Measurements from ENCODE around the gene RSAD1. TPM values are rescaled to one million over a fixed set of nuclear protein-coding genes. Genes with fewer than 3 reads are reported as not detected.

RSAD1 gene
- total and polyA plus RNA-seq, 2 donors (not counting 3 experiments of a cell fraction or from before 2014, with no cell fraction given): 20.3 to 35.5 TPM

GRCh38 chr17:50514936-50515702, 36.5 kb downstream of the RSAD1 start:
- H3K36me3 ChIP-seq (ENCODE audit: control insufficient read depth in 2 of 2, extremely low read depth in 1 of 2, insufficient read depth in 2 of 2, low read length in 2 of 2): no peaks in the 10 kb centered on the region
- no peaks in the 10 kb centered on the region for H3K9me1 ChIP-seq (replicated peaks; ENCODE audit: control insufficient read depth, extremely low read depth, insufficient read depth, low read length)
- H3K9ac ChIP-seq (replicated peaks; ENCODE audit: extremely low read depth, insufficient read depth, low read length): no peak overlapping the region
- POLR2A ChIA-PET: no interaction called here
- dilution Hi-C loops (cut with MboI; ENCODE audit: extremely low pct_ligation_motif_present, low sequenced_read_pairs) (no loop called here), intact Hi-C loops (cut with micrococcal nuclease) (no loop called here)
- TF ChIP-seq POLR2AphosphoS5 (IDR thresholded peaks at IDR 0.05; ENCODE audit: insufficient read depth, low read depth, low read length): no peak
- no peak for TF ChIP-seq POLR2A (IDR thresholded peaks at IDR 0.05; ENCODE audit: low read depth, low read length)
- TF ChIP-seq MAX (IDR thresholded peaks at IDR 0.05; ENCODE audit: insufficient read depth, insufficient read length): no peak
- TF ChIP-seq FOS (IDR thresholded peaks at IDR 0.05; ENCODE audit: borderline replicate concordance, insufficient read depth, low read length): no peak
- TF ChIP-seq CTCF (IDR thresholded peaks at IDR 0.05; ENCODE audit: extremely low read depth in 1 of 2, insufficient read depth in 1 of 2, low read depth in 1 of 2, low read length in 2 of 2): no peak
- TF ChIP-seq GATA2 (IDR thresholded peaks at IDR 0.05; ENCODE audit: insufficient read depth, insufficient read length, low read depth, low read length): no peak
- no peak for TF ChIP-seq JUN (IDR thresholded peaks at IDR 0.05; ENCODE audit: borderline replicate concordance, insufficient read depth, insufficient read length, low read depth)
- no peak for TF ChIP-seq MYC (IDR thresholded peaks at IDR 0.05; ENCODE audit: low read depth, low read length)
- no peak for TF ChIP-seq EZH2 (IDR thresholded peaks at IDR 0.05; ENCODE audit: borderline replicate concordance, low read depth, low read length, severe bottlenecking)
- FAIRE-seq (no peak), DNase-seq (ENCODE audit: low read depth, low spot score) (no peak)
- H3K4me1 ChIP-seq (ENCODE audit: control insufficient read depth, extremely low read depth, insufficient read depth, low read length): peaks cover 9% of the 10 kb centered on the region
- no peaks in the 10 kb centered on the region for H3K9me3 ChIP-seq (replicated peaks; ENCODE audit: control insufficient read depth, insufficient read depth, low read length)
- no peaks in the 10 kb centered on the region for H3K27me3 ChIP-seq (ENCODE audit: control insufficient read depth in 2 of 2, insufficient read depth in 2 of 2, low read length in 2 of 2)
- no peak overlapping the region for H3K4me2 ChIP-seq (ENCODE audit: insufficient read depth, low read length)
- no TSS peak for BruUV-seq (replicated peaks)
- H3K27ac ChIP-seq (ENCODE audit: insufficient read depth, low read depth, low read length): no peak overlapping the region
- no peaks in the 10 kb centered on the region for H4K20me1 ChIP-seq (replicated peaks; ENCODE audit: control insufficient read depth, extremely low read depth, insufficient read depth, low read length)
- H3K4me3 ChIP-seq (replicated peaks in 1 of 3; ENCODE audit: insufficient read depth in 1 of 3, low read depth in 1 of 3, low read length in 3 of 3): no peak overlapping the region
- H2AFZ ChIP-seq (ENCODE audit: low read depth, low read length): no peak overlapping the region
- CTCF ChIA-PET: interaction anchor here (0.7 kb wide), 1 partner anchor 17 kb away, joined by 4 read pairs; no protein-coding TSS in a partner anchor
- H3K79me2 ChIP-seq (ENCODE audit: control insufficient read depth, insufficient read depth, low read length): no peaks in the 10 kb centered on the region
